HEK293 (cell line): Measurements from ENCODE around the gene PHACTR2.

Source experiments
- CTCF ChIA-PET: fragments of 350-600 bp; formaldehyde crosslinking; extraction: SDS; loops from one replicate; lab custom pipeline; 2021; ENCODE audit warnings: antibody characterized with exemption; lab: Yijun Ruan, JAX
- POLR2A ChIA-PET: fragments of 300-600 bp; formaldehyde crosslinking; extraction: SDS; loops from one replicate; lab custom pipeline; 2020; ENCODE audit warnings: antibody characterized with exemption, inconsistent platforms; lab: Yijun Ruan, JAX
- H3K27ac ChIP-seq: fragments of 200-500 bp; sonication (Bioruptor generic); 2 replicates; pipeline ENCODE4 v1.5.1; 2014; ENCODE audit warnings: low read depth, low read length, control low read depth, inconsistent platforms; ENCODE audit errors: extremely low read depth
- H3K36me3 ChIP-seq, 2 experiments: fragments of 200-500 bp in 1 of 2; sonication (Bioruptor generic) in 1 of 2; 1 replicate in 1 of 2; 2 replicates in 1 of 2; pipeline ENCODE4 v1.5.1; 2014 to 2017; ENCODE audit warnings: inconsistent platforms in 2 of 2, low read length in 2 of 2; ENCODE audit not compliant: control insufficient read depth in 2 of 2, insufficient read depth in 1 of 2
- H3K4me1 ChIP-seq: fragments of 200-500 bp; sonication (Bioruptor generic); 2 replicates; pipeline ENCODE4 v1.5.1; 2014; ENCODE audit warnings: mild to moderate bottlenecking, low read length, inconsistent platforms; ENCODE audit not compliant: control insufficient read depth, insufficient read depth
- H3K4me3 ChIP-seq: 2 replicates; pipeline ENCODE4 v1.5.1; 2011; ENCODE audit warnings: low read depth, mild to moderate bottlenecking, control low read depth, low read length, moderate library complexity
- H3K9me3 ChIP-seq: fragments of 200-500 bp; sonication (Bioruptor generic); 2 replicates; pipeline ENCODE4 v1.5.1; 2014; ENCODE audit warnings: low read depth, low read length, inconsistent platforms; ENCODE audit not compliant: control insufficient read depth, insufficient read depth
- GLIS1 ChIP-seq: fragments of 450-650 bp; formaldehyde crosslinking; IDR thresholded peaks from 2 replicates; pipeline ENCODE4 v1.5.1; 2016; ENCODE audit warnings: missing biosample characterization, missing genetic modification characterization
- KLF17 ChIP-seq: fragments of 450-650 bp; formaldehyde crosslinking; IDR thresholded peaks from 2 replicates; pipeline ENCODE4 v1.5.1; 2016; ENCODE audit warnings: missing biosample characterization, missing genetic modification characterization
- ZBTB11 ChIP-seq: fragments of 450-650 bp; formaldehyde crosslinking; conservative IDR thresholded peaks from 2 replicates; pipeline ENCODE4 v1.5.1; 2016; ENCODE audit warnings: low read depth, missing biosample characterization, missing genetic modification characterization
- ZBTB21 ChIP-seq: fragments of 450-650 bp; formaldehyde crosslinking; IDR thresholded peaks from 2 replicates; pipeline ENCODE4 v1.5.1; 2017; ENCODE audit warnings: missing biosample characterization, missing genetic modification characterization
- ZBTB49 ChIP-seq: fragments of 450-650 bp; formaldehyde crosslinking; IDR thresholded peaks from 2 replicates; pipeline ENCODE4 v1.5.1; 2016; ENCODE audit warnings: missing biosample characterization, missing genetic modification characterization, low read depth
- ZBTB7A ChIP-seq: fragments of 450-650 bp; formaldehyde crosslinking; IDR thresholded peaks from 2 replicates; pipeline ENCODE4 v1.5.1; 2016; ENCODE audit warnings: low read depth, missing biosample characterization, missing genetic modification characterization
- ZIC2 ChIP-seq: fragments of 450-650 bp; formaldehyde crosslinking; IDR thresholded peaks from 2 replicates; pipeline ENCODE4 v1.5.1; 2016; ENCODE audit warnings: missing biosample characterization, missing genetic modification characterization
- ZNF146 ChIP-seq: fragments of 450-650 bp; formaldehyde crosslinking; IDR thresholded peaks from 2 replicates; pipeline ENCODE4 v1.5.1; 2016; ENCODE audit warnings: missing biosample characterization, missing genetic modification characterization
- ZNF155 ChIP-seq: fragments of 450-650 bp; formaldehyde crosslinking; IDR thresholded peaks from 2 replicates; pipeline ENCODE4 v1.5.1; 2016; ENCODE audit warnings: missing biosample characterization, missing genetic modification characterization
- ZNF202 ChIP-seq: fragments of 450-650 bp; formaldehyde crosslinking; IDR thresholded peaks from 2 replicates; pipeline ENCODE4 v1.5.1; 2016; ENCODE audit warnings: missing biosample characterization, missing genetic modification characterization, borderline replicate concordance
- ZNF266 ChIP-seq: fragments of 450-650 bp; formaldehyde crosslinking; IDR thresholded peaks from 2 replicates; pipeline ENCODE4 v1.5.1; 2016; ENCODE audit warnings: missing biosample characterization, missing genetic modification characterization, low read depth
- ZNF433 ChIP-seq: fragments of 450-650 bp; formaldehyde crosslinking; IDR thresholded peaks from 2 replicates; pipeline ENCODE4 v1.5.1; 2016; ENCODE audit warnings: missing biosample characterization, missing genetic modification characterization, low read depth
- ZNF510 ChIP-seq: fragments of 450-650 bp; formaldehyde crosslinking; IDR thresholded peaks from 2 replicates; pipeline ENCODE4 v1.5.1; 2018; ENCODE audit warnings: mild to moderate bottlenecking, missing genetic modification characterization, missing biosample characterization; ENCODE audit not compliant: insufficient replicate concordance
- ZNF600 ChIP-seq: fragments of 450-650 bp; formaldehyde crosslinking; IDR thresholded peaks from 2 replicates; pipeline ENCODE4 v1.5.1; 2016; ENCODE audit warnings: missing biosample characterization, missing genetic modification characterization
- ZNF621 ChIP-seq: fragments of 450-650 bp; formaldehyde crosslinking; IDR thresholded peaks from 2 replicates; pipeline ENCODE4 v1.5.1; 2017; ENCODE audit warnings: missing biosample characterization, missing genetic modification characterization
- ZNF645 ChIP-seq: fragments of 450-650 bp; formaldehyde crosslinking; IDR thresholded peaks from 2 replicates; pipeline ENCODE4; 2016; ENCODE audit warnings: missing biosample characterization, missing genetic modification characterization
- ZNF791 ChIP-seq: fragments of 450-650 bp; formaldehyde crosslinking; IDR thresholded peaks from 2 replicates; pipeline ENCODE4 v1.5.1; 2016; ENCODE audit warnings: missing biosample characterization, missing genetic modification characterization
- ZSCAN23 ChIP-seq: fragments of 450-650 bp; formaldehyde crosslinking; IDR thresholded peaks from 2 replicates; pipeline ENCODE4 v1.5.1; 2016; ENCODE audit warnings: missing biosample characterization, missing genetic modification characterization
- ZSCAN5A ChIP-seq: fragments of 450-650 bp; formaldehyde crosslinking; IDR thresholded peaks from 2 replicates; pipeline ENCODE4 v1.5.1; 2016; ENCODE audit warnings: missing biosample characterization, missing genetic modification characterization

The PHACTR2 gene

GRCh38 chr6:143803769-143804568, 126.2 kb downstream of the PHACTR2 start:
- ChIA-PET CTCF (no interaction called here), POLR2A (no interaction called here)
- TF ChIP-seq ZNF645 (tag by site-specific recombination) (no peak), ZNF791 (no peak), ZSCAN5A (no peak), ZBTB11 (tag by site-specific recombination) (no peak), ZNF600 (tag by site-specific recombination) (no peak), KLF17 (tag by site-specific recombination) (no peak), ZBTB21 (no peak), ZNF621 (no peak), GLIS1 (no peak), ZNF202 (tag by site-specific recombination) (no peak), ZNF266 (tag by site-specific recombination) (no peak), ZBTB49 (no peak), ZIC2 (tag by site-specific recombination) (no peak), ZNF146 (tag by site-specific recombination) (no peak), ZNF433 (no peak), ZNF510 (tag by site-specific recombination) (no peak), ZBTB7A (tag by site-specific recombination) (no peak), ZSCAN23 (tag by site-specific recombination) (no peak), ZNF155 (no peak)

More at GRCh38 chr6:143803769-143804568, 126.2 kb downstream of the PHACTR2 start:
- Histone ChIP-seq H3K4me1 (no peaks in the 10 kb centered on the region), H3K9me3 (no peaks in the 10 kb centered on the region), H3K36me3 (peaks cover 7 to 11% of the 10 kb centered on the region in 2 experiments; a peak in 1 of 3 replicates), H3K4me3 (no peak overlapping the region), H3K27ac (no peak overlapping the region)
